Esophagus squamous epithelium (tissue), 4 donors: ENCODE data around the gene GNA12.

ENCODE experiments used
- CTCF ChIP-seq, 6 experiments: fragments of 450-650 bp in 4 of 6; fragments of 200-600 bp in 2 of 6; sonication (generic) in 2 of 6; IDR thresholded peaks; one replicate each; pipeline ENCODE4 v1.5.1; 2016 to 2019; ENCODE audit warnings: antibody characterized with exemption in 6 of 6, mild to moderate bottlenecking in 4 of 6, moderate library complexity in 4 of 6
- POLR2A ChIP-seq, 4 donors: fragments of 450-650 bp; IDR thresholded peaks; one replicate each; pipeline ENCODE4 v1.6.1; 2017; ENCODE audit warnings: antibody characterized with exemption in 4 of 4, mild to moderate bottlenecking in 4 of 4, moderate library complexity in 3 of 4

GRCh38 chr7:2753148-2753547 is 91.0 kb downstream of the GNA12 start:
- no peak for TF ChIP-seq CTCF (IDR thresholded peaks at IDR 0.05)
- TF ChIP-seq POLR2A (IDR thresholded peaks at IDR 0.05) = no peak
